GM06990 (cell line): ENCODE results near the gene FSTL1.

Source experiments
- DNase-seq: peaks from one replicate; pipeline ENCODE4 v3.0.0-alpha.2; 2011; ENCODE audit not compliant: insufficient read length; ENCODE audit errors: extremely low read depth
- H3K27me3 ChIP-seq: replicated peaks from 2 replicates; pipeline ENCODE4 v1.6.0; 2011; ENCODE audit warnings: low read length; ENCODE audit not compliant: control insufficient read depth, insufficient read depth
- H3K36me3 ChIP-seq: 2 replicates; pipeline ENCODE4 v1.5.1; 2011; ENCODE audit warnings: low read length; ENCODE audit not compliant: control insufficient read depth, insufficient read depth
- H3K4me3 ChIP-seq: replicated peaks from 2 replicates; pipeline ENCODE4 v1.5.1; 2011; ENCODE audit warnings: low read depth, mild to moderate bottlenecking, control low read depth, low read length
- CTCF ChIP-seq: IDR thresholded peaks from 2 replicates; pipeline ENCODE4 v1.5.1; 2011; ENCODE audit warnings: low read length, control low read depth, mild to moderate bottlenecking, inconsistent platforms; ENCODE audit not compliant: insufficient read depth, poor library complexity, severe bottlenecking

The FSTL1 gene

GRCh38 chr3:120438665-120439370, 12.0 kb downstream of the FSTL1 start:
- H3K27me3 ChIP-seq = no peaks in the 10 kb centered on the region; the same call in 1 of the 2 replicates
- DNase-seq = no peak
- no peak for TF ChIP-seq CTCF
- no peaks in the 10 kb centered on the region for H3K36me3 ChIP-seq
- no peak overlapping the region for H3K4me3 ChIP-seq

- no peak overlapping the region for H3K4me3 ChIP-seq
- TF ChIP-seq CTCF = no peak
- no peak for DNase-seq
- no peaks in the 10 kb centered on the region; the same call in 1 of the 2 replicates for H3K27me3 ChIP-seq
- H3K36me3 ChIP-seq = no peaks in the 10 kb centered on the region
Observed at GRCh38 chr3:120438216-120438615, 12.6 kb downstream of the FSTL1 start.

GRCh38 chr3:120437559-120437958, 13.2 kb downstream of the FSTL1 start:
- DNase-seq = no peak
- Histone ChIP-seq H3K27me3 (no peaks in the 10 kb centered on the region; the same call in 1 of the 2 replicates), H3K4me3 (no peak overlapping the region), H3K36me3 (no peaks in the 10 kb centered on the region)
- TF ChIP-seq CTCF = no peak

- Histone ChIP-seq H3K36me3 (no peaks in the 10 kb centered on the region), H3K27me3 (no peaks in the 10 kb centered on the region; the same call in 1 of the 2 replicates), H3K4me3 (no peak overlapping the region)
- no peak for DNase-seq
- TF ChIP-seq CTCF = no peak
Observed at GRCh38 chr3:120436523-120437050, 14.2 kb downstream of the FSTL1 start.

- no peaks in the 10 kb centered on the region for H3K36me3 ChIP-seq
- DNase-seq = no peak
- no peaks in the 10 kb centered on the region; the same call in 1 of the 2 replicates for H3K27me3 ChIP-seq
- no peak for TF ChIP-seq CTCF
- H3K4me3 ChIP-seq = no peak overlapping the region
Observed at GRCh38 chr3:120435621-120436020, 15.2 kb downstream of the FSTL1 start.
